ENCODE results near the gene TMEM123.

- TF ChIP-seq, protein P1, sequence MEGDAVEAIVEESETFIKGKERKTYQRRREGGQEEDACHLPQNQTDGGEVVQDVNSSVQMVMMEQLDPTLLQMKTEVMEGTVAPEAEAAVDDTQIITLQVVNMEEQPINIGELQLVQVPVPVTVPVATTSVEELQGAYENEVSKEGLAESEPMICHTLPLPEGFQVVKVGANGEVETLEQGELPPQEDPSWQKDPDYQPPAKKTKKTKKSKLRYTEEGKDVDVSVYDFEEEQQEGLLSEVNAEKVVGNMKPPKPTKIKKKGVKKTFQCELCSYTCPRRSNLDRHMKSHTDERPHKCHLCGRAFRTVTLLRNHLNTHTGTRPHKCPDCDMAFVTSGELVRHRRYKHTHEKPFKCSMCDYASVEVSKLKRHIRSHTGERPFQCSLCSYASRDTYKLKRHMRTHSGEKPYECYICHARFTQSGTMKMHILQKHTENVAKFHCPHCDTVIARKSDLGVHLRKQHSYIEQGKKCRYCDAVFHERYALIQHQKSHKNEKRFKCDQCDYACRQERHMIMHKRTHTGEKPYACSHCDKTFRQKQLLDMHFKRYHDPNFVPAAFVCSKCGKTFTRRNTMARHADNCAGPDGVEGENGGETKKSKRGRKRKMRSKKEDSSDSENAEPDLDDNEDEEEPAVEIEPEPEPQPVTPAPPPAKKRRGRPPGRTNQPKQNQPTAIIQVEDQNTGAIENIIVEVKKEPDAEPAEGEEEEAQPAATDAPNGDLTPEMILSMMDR (IDR thresholded peaks at IDR 0.05), result no peak
- no peak for TF ChIP-seq POLR2A (IDR thresholded peaks at IDR 0.05)
These were observed 16.7 kb upstream of the TMEM123 start for GRCh38 chr11:102469196-102469821.
